Fibroblast of lung (primary cell): ENCODE data around the gene SLC44A1.

Experiments used
- CTCF ChIP-seq, 2 donors: IDR thresholded peaks in 1 of 2; conservative IDR thresholded peaks in 1 of 2; 1 replicate in 1 of 2; 2 replicates in 1 of 2; pipeline ENCODE4 v1.5.1; 2011 to 2012; ENCODE audit warnings: low read length in 2 of 2, control low read depth in 1 of 2, inconsistent platforms in 1 of 2, low read depth in 1 of 2, mild to moderate bottlenecking in 1 of 2
- EZH2 ChIP-seq: IDR thresholded peaks from 2 replicates; pipeline ENCODE4 v1.5.1; 2012; ENCODE audit warnings: low read length, control low read depth, mild to moderate bottlenecking; ENCODE audit errors: missing control alignments

- TF ChIP-seq CTCF (conservative IDR thresholded peaks at IDR 0.05 in 1 of 2, IDR thresholded peaks at IDR 0.05 in 1 of 2; ENCODE audit: low read depth in 1 of 2, low read length in 2 of 2) (no peak), EZH2 (no peak)
These were observed 11.0 kb downstream of the SLC44A1 start for GRCh38 chr9:105255421-105255820.
